Activated CD8-positive, alpha-beta T cell treated with anti-CD3 and anti-CD28 coated beads, Interleukin-2, amount 10 ng/mL, durations not matched to agents 7 days and 5 days (primary cell): ENCODE data around the gene PYY. TPM values are rescaled to one million over a fixed set of nuclear protein-coding genes. Genes with fewer than 3 reads are reported as not detected.
"Not testable (repeated sequence)": the region's sequence is repeated elsewhere in the genome, so short reads cannot be mapped to it uniquely, and the experiment has no call there.

ENCODE experiments used
- ATAC-seq: fragments of 150-1000 bp; cut with Tn5 transposase; one replicate; pipeline ENCODE4 v1.10.0; 2021; ENCODE audit warnings: moderate library complexity
- CTCF ChIA-PET: fragments of 350-600 bp; sonication (Branson Sonifier 250); formaldehyde crosslinking; loops from one replicate; lab custom pipeline; 2021; ENCODE audit warnings: antibody characterized with exemption; lab: Charles Lee
- POLR2A ChIA-PET: fragments of 350-600 bp; sonication (Branson Sonifier 250); formaldehyde crosslinking; loops from one replicate; lab custom pipeline; 2021; ENCODE audit warnings: antibody characterized with exemption; lab: Charles Lee
- DNase-seq: peaks from one replicate; pipeline ENCODE4 v3.0.0-alpha.2; 2020
- H3K27ac Mint-ChIP-seq: one replicate; pipeline ENCODE4 v1.8.0; 2021; ENCODE audit warnings: mild to moderate bottlenecking, mixed read lengths
- H3K27me3 Mint-ChIP-seq: one replicate; pipeline ENCODE4 v1.8.0; 2021; ENCODE audit warnings: low read depth, mixed read lengths
- H3K36me3 Mint-ChIP-seq: one replicate; pipeline ENCODE4 v1.8.0; 2021; ENCODE audit warnings: low read depth, mixed read lengths
- H3K4me1 Mint-ChIP-seq: one replicate; pipeline ENCODE4 v1.8.0; 2021; ENCODE audit warnings: low read depth, mixed read lengths
- H3K4me3 Mint-ChIP-seq: one replicate; pipeline ENCODE4 v1.8.0; 2021; ENCODE audit warnings: mild to moderate bottlenecking, mixed read lengths
- H3K9me3 Mint-ChIP-seq: one replicate; pipeline ENCODE4 v1.8.0; 2022; ENCODE audit warnings: mixed read lengths; ENCODE audit not compliant: insufficient read depth
- total RNA-seq, 2 experiments: library from RNA; stranded (reverse); gene quantifications; one replicate each; pipeline ENCODE4 v1.2.3, GENCODE V29; 2021

The PYY gene
- total RNA-seq, 2 experiments from 2014 or later = not detected

DNA sequence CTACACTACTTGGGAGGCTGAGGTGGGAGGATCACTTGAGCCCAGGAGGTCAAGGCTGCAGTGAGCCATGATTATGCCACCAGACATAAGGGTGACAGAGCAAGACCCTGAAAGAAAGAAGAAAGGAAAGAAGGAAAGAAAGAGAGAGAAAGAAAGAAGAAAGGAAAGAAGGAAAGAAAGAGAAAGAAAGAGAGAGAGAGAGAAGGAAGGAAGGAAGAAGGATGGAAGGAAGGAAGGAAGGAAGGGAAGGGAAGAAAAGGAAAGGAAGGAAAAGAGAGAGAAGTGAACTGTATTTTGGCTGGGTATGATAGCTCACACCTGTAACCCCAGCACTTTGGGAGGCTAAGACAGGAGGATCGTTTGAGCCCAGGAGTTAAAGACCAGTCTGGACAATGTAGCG, 24.3 kb upstream of the PYY start:
- CTCF ChIA-PET = no interaction called here
- Mint-ChIP-seq H3K4me1 (peaks cover 1% of the 10 kb centered on the region), H3K27ac (no peak overlapping the region), H3K36me3 (no peaks in the 10 kb centered on the region), H3K9me3 (no peaks in the 10 kb centered on the region), H3K27me3 (peaks cover 36% of the 10 kb centered on the region), H3K4me3 (no peak overlapping the region)
- POLR2A ChIA-PET = no interaction called here
- DNase-seq = no peak
- no peak for ATAC-seq

DNA sequence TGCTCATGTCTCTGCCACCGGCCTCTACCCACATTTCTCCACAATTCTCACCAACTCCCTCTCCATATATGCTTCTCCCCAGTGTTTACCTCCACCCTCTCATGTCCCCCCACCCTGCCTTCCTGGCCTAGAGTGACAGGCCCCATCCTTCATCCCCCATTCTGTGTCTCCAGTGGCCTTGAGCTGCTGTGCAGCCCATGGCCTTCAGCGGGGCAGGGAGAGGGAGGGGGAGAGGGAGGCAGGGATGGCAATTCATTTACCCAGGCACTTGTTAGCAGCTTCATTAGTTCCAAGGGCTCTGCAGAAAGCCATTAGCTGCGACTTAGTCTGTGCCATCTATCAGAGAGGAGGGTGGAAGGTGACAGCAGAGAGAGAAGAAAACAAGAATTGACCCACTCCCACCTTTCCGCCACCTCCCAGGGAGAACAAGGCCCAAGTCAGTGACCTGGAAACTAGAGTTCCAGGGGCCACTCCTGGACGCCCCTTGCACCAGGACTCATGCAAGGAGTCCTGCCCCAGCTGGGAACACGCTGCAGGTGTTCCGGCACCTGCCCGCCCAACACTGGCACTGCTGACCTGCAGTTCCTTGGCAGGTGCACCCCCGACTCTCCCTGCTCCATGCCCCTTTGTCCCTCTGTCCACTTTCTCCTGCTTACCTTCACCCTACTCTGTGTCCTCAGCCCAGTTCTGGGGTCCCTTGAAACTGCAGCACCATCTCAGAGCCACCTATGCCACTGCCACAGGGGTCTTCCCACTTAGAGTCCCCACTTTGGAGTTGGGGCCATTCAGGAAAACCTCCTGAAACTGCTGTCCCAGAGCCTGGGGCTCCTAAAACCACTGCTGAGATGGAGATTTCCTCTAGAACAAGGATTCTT, 23.5 kb upstream of the PYY start:
- POLR2A ChIA-PET = no interaction called here
- Mint-ChIP-seq H3K4me3 (no peak overlapping the region), H3K27me3 (peaks cover 29% of the 10 kb centered on the region), H3K27ac (no peak overlapping the region), H3K4me1 (no peaks in the 10 kb centered on the region), H3K9me3 (no peaks in the 10 kb centered on the region), H3K36me3 (no peaks in the 10 kb centered on the region)
- no peak for DNase-seq
- ATAC-seq = no peak
- CTCF ChIA-PET = no interaction called here

GRCh38 chr17:43975898-43976297, 22.2 kb upstream of the PYY start:
- no peak overlapping the region for H3K27ac Mint-ChIP-seq
- ATAC-seq (no peak), DNase-seq (no peak)
- peaks cover 3% of the 10 kb centered on the region for H3K4me1 Mint-ChIP-seq
- no peaks in the 10 kb centered on the region for H3K9me3 Mint-ChIP-seq
- H3K4me3 Mint-ChIP-seq = no peak overlapping the region
- H3K36me3 Mint-ChIP-seq = no peaks in the 10 kb centered on the region
- ChIA-PET POLR2A (no interaction called here), CTCF (no interaction called here)
- H3K27me3 Mint-ChIP-seq = peaks cover 22% of the 10 kb centered on the region

GRCh38 chr17:43974382-43975266, 20.9 kb upstream of the PYY start:
- CTCF ChIA-PET = interaction anchor here (1.5 to 1.8 kb wide), 3 partner anchors 10 to 66 kb away, joined by 3 to 6 read pairs (median 4); no protein-coding TSS in a partner anchor
- POLR2A ChIA-PET = no interaction called here
- Mint-ChIP-seq H3K27me3 (peaks cover 23% of the 10 kb centered on the region), H3K4me3 (no peak overlapping the region), H3K4me1 (peaks cover 3% of the 10 kb centered on the region), H3K36me3 (no peaks in the 10 kb centered on the region), H3K27ac (no peak overlapping the region), H3K9me3 (no peaks in the 10 kb centered on the region)
- ATAC-seq = no peak
- DNase-seq = no peak

DNA sequence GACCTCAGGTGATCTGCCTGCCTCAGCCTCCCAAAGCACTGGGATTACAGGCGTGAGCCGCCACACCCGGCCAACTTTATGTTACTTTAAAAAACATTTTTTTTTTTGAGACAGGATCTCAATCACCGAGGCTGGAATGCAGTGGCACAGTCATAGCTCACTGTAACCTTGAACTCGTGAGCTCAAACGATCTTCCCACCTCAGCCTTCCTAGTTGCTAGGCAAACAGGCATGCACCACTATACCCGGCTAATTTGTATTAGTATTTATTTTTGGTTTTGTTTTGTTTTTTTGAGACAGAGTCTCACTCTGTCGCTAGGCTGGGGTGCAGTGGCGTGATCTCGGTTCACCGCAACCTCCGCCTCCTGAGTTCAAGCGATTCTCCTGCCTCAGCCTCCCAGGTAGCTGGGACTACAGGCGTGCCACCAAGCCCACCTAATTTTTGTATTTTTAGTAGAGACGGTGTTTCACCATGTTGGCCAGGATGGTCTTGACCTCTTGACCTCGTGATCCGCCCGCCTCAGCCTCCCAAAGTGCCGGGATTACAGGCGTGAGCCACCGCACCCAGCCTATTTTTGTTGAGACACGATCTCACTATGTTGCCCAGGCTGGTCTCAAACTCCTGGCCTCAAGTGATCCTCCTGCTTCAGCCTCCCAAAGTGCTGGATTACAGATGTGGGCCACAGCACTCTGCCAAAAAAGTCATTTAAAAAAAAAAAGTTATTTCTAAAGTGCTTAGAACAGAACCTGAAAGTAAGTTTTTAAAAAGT, 18.9 kb upstream of the PYY start:
- H3K9me3 Mint-ChIP-seq, H3K4me3 Mint-ChIP-seq, CTCF ChIA-PET, H3K4me1 Mint-ChIP-seq, DNase-seq, H3K27ac Mint-ChIP-seq, ATAC-seq, H3K36me3 Mint-ChIP-seq: not testable (repeated sequence)
- H3K27me3 Mint-ChIP-seq = peaks cover 20% of the 10 kb centered on the region
- POLR2A ChIA-PET = interaction anchor here (0.6 kb wide), 1 partner anchor 67 kb away, joined by 4 read pairs; no protein-coding TSS in a partner anchor

- POLR2A ChIA-PET, ATAC-seq, H3K4me3 Mint-ChIP-seq, H3K36me3 Mint-ChIP-seq, H3K4me1 Mint-ChIP-seq, H3K27ac Mint-ChIP-seq, H3K9me3 Mint-ChIP-seq, DNase-seq: not testable (repeated sequence)
- CTCF ChIA-PET = interaction anchor here (0.7 kb wide), 1 partner anchor 61 kb away, joined by 3 read pairs; no protein-coding TSS in a partner anchor
- H3K27me3 Mint-ChIP-seq = peaks cover 15% of the 10 kb centered on the region
Observed at GRCh38 chr17:43971436-43971835, 17.7 kb upstream of the PYY start.

GRCh38 chr17:43970366-43970765, 16.6 kb upstream of the PYY start:
- Mint-ChIP-seq H3K9me3 (no peaks in the 10 kb centered on the region), H3K4me1 (peaks cover 3% of the 10 kb centered on the region), H3K4me3 (no peak overlapping the region), H3K36me3 (no peaks in the 10 kb centered on the region), H3K27me3 (peaks cover 18% of the 10 kb centered on the region), H3K27ac (no peak overlapping the region)
- ChIA-PET POLR2A (no interaction called here), CTCF (interaction anchor here (1.5 kb wide), 1 partner anchor 26 kb away, joined by 4 read pairs; no protein-coding TSS in a partner anchor)
- ATAC-seq = no peak
- no peak for DNase-seq

DNA sequence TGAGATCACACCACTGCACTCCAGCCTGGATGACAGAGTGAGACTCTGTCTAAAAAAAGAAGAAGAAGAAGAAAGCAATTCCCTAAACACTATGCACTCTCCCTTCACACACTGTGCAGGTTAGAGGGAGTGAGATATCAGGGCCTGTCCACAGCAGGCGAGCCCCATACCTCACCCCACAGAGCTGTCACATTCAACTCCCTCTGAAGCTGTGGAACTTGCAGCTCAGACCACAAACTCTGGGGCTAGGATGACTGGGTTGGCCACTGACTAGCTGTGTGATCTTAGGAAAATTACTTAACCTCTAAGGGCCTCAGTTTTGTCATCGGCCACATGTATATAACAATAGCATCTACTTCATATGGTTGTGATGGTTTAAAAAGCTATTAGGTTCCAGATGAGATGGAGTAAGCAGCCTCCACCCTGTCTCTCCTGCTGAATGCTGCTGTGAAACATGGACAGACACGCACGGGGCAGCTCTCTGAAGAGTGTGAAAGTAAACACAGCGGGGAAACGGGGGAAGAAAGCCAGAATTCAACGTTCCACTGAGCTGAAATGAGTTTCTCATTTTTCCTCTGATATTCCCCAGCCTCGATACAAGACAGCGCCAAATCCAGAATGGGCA, 13.6 kb upstream of the PYY start:
- CTCF ChIA-PET = interaction anchor here (1.1 to 1.7 kb wide), 3 partner anchors 23 to 121 kb away, joined by 3 to 7 read pairs (median 3); no protein-coding TSS in a partner anchor
- H3K4me3 Mint-ChIP-seq = no peak overlapping the region
- peaks cover 3% of the 10 kb centered on the region for H3K4me1 Mint-ChIP-seq
- peaks cover 16% of the 10 kb centered on the region for H3K27me3 Mint-ChIP-seq
- DNase-seq = no peak
- no peak overlapping the region for H3K27ac Mint-ChIP-seq
- ATAC-seq = no peak
- H3K9me3 Mint-ChIP-seq = no peaks in the 10 kb centered on the region
- POLR2A ChIA-PET = no interaction called here
- H3K36me3 Mint-ChIP-seq = no peaks in the 10 kb centered on the region

DNA sequence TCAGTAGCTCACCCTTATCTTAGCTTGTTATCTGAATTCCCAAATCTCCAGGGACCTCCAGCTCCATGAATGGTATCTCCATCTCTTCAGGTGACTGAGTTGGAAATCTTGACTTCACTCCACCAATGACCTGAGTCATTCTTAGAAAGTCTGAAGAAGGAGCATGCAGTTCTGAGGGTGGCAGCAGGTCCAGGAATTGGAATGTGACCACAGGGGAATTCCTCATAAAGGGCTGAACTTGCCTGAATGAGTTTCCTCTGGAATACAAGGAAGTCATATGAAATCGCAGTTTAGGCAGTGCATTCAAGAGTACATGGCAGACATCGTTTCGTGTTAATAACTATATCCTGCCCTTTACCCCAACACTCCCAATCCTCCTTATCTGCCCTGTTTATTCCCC, 12.5 kb upstream of the PYY start:
- Mint-ChIP-seq H3K36me3 (no peaks in the 10 kb centered on the region), H3K27me3 (peaks cover 18% of the 10 kb centered on the region), H3K9me3 (no peaks in the 10 kb centered on the region), H3K4me3 (no peak overlapping the region), H3K27ac (no peak overlapping the region), H3K4me1 (no peaks in the 10 kb centered on the region)
- ChIA-PET CTCF (interaction anchor here (1.2 kb wide), 1 partner anchor 22 kb away, joined by 3 read pairs; no protein-coding TSS in a partner anchor), POLR2A (no interaction called here)
- ATAC-seq (no peak), DNase-seq (no peak)

- Mint-ChIP-seq H3K4me3 (no peak overlapping the region), H3K9me3 (no peaks in the 10 kb centered on the region), H3K27ac (no peak overlapping the region), H3K4me1 (no peaks in the 10 kb centered on the region), H3K27me3 (peaks cover 12% of the 10 kb centered on the region), H3K36me3 (no peaks in the 10 kb centered on the region)
- ATAC-seq = no peak
- ChIA-PET POLR2A (no interaction called here), CTCF (interaction anchor here (0.8 to 6.8 kb wide), 3 partner anchors 16 to 52 kb away, joined by 3 to 34 read pairs (median 6); no protein-coding TSS in a partner anchor)
- DNase-seq = no peak
Observed at GRCh38 chr17:43962479-43962878, 8.7 kb upstream of the PYY start.

DNA sequence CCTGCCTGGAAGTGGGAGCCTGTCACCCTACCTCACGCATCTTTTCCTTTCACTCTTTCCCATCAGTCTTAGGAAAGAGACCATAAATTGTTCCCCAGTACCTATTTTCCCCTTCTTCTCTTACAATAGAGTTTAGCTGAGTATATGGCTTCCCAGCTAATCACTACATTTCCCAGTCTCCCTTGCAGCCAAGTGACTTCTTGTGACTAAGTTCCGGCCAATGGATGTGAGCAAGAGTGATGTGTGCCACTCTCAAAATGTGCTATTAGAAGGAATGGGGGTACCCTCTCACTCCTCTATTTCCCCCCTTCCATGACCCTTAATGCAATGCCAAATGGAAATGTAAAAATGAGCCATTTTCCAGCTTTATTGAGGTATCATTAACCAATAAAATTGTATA, 8.2 kb upstream of the PYY start:
- DNase-seq = no peak

More for the DNA sequence above, 8.2 kb upstream of the PYY start:
- no peak for ATAC-seq
- Mint-ChIP-seq H3K4me3 (no peak overlapping the region), H3K4me1 (no peaks in the 10 kb centered on the region), H3K27me3 (peaks cover 12% of the 10 kb centered on the region), H3K9me3 (no peaks in the 10 kb centered on the region), H3K27ac (no peak overlapping the region), H3K36me3 (no peaks in the 10 kb centered on the region)
- CTCF ChIA-PET = interaction anchor here (0.8 to 6.8 kb wide), 4 partner anchors 16 to 116 kb away, joined by 3 to 34 read pairs (median 4); no protein-coding TSS in a partner anchor
- POLR2A ChIA-PET = no interaction called here
